ENCODE data around the gene JKAMP. TPM values are rescaled to one million over a fixed set of nuclear protein-coding genes. Genes with fewer than 3 reads are reported as not detected.
A peak's percentile ranks its signal among the peaks of the same experiment; 100 is the strongest.
"Not testable (repeated sequence)": the region's sequence is repeated elsewhere in the genome, so short reads cannot be mapped to it uniquely, and the experiment has no call there.

Gene JKAMP
- total and polyA plus RNA-seq, 12 donors: 19.6 to 31.9 (median 26.4) TPM

GRCh38 chr14:59438195-59438647, 46.1 kb upstream of the JKAMP start:
- ATAC-seq (no peak), DNase-seq (no peak)
- no peaks in the 10 kb centered on the region for H3K27me3 ChIP-seq
- intact Hi-C loops (cut with DNase I): loop anchor here in 4 of 10 donors (5.0 to 10.0 kb wide), 4 partner anchors 251 to 933 kb away; partner anchors contain the start of gene DAAM1 (in 3 of the 4)
- no peaks in the 10 kb centered on the region for H3K9me3 ChIP-seq
- no peaks in the 10 kb centered on the region for H3K36me3 ChIP-seq
- TF ChIP-seq CTCF (IDR thresholded peaks at IDR 0.05): no peak
- H3K27ac ChIP-seq: peak overlapping the region in 6 of 10 donors; percentile 20 to 54 (median 32)
- WGBS, 2 donors: 89% methylated on average over 1 of the region's 1 CpG
- no peak overlapping the region for H3K4me3 ChIP-seq
- H3K4me1 ChIP-seq: peaks cover 0 to 30% (median 18%) of the 10 kb centered on the region in 9 donors

GRCh38 chr14:59439256-59439965, 44.9 kb upstream of the JKAMP start:
- peak in 5 of 8 donors; percentile 33 to 67 (median 36) for ATAC-seq
- no peak for TF ChIP-seq CTCF (IDR thresholded peaks at IDR 0.05)
- Histone ChIP-seq H3K27ac (peak overlapping the region in 6 of 10 donors; percentile 19 to 54 (median 26)), H3K4me1 (peaks cover 0 to 30% (median 18%) of the 10 kb centered on the region in 9 donors), H3K9me3 (no peaks in the 10 kb centered on the region), H3K36me3 (no peaks in the 10 kb centered on the region), H3K4me3 (no peak overlapping the region), H3K27me3 (no peaks in the 10 kb centered on the region)
- intact Hi-C loops (cut with DNase I): loop anchor here in 4 of 10 donors (5.0 to 10.0 kb wide), 4 partner anchors 252 to 935 kb away; partner anchors contain the start of gene DAAM1 (in 3 of the 4)
- WGBS, 2 donors: 68 to 73% methylated on average over 5 of the region's 5 CpGs
- DNase-seq: no peak

GRCh38 chr14:59448673-59449072, 35.6 kb upstream of the JKAMP start:
- not testable (repeated sequence) for H3K27me3 ChIP-seq, H3K4me1 ChIP-seq, ATAC-seq, H3K27ac ChIP-seq, H3K4me3 ChIP-seq, H3K9me3 ChIP-seq, H3K36me3 ChIP-seq, DNase-seq
- 75 to 95% methylated on average over 2 of the region's 2 CpGs for WGBS, 2 donors
- intact Hi-C loops (cut with DNase I): loop anchor here in 2 of 10 donors (10.0 kb wide), 2 partner anchors 424 to 954 kb away; no protein-coding TSS in a partner anchor

- Histone ChIP-seq H3K4me3 (no peak overlapping the region), H3K36me3 (peaks cover 0 to 15% (median 3%) of the 10 kb centered on the region in 9 donors), H3K9me3 (peaks cover 0 to 3% (median 0%) of the 10 kb centered on the region in 11 donors), H3K4me1 (peaks cover 0 to 5% (median 0%) of the 10 kb centered on the region in 9 donors), H3K27ac (no peak overlapping the region), H3K27me3 (no peaks in the 10 kb centered on the region)
- DNase-seq: no peak
- no peak for TF ChIP-seq CTCF (IDR thresholded peaks at IDR 0.05)
- intact Hi-C loops (cut with DNase I): no loop called here
- no peak for ATAC-seq
- 95 to 99% methylated on average over 3 of the region's 3 CpGs for WGBS, 2 donors
These were observed 33.6 kb upstream of the JKAMP start for GRCh38 chr14:59450716-59451115.

- TF ChIP-seq CTCF (IDR thresholded peaks at IDR 0.05): no peak
- Histone ChIP-seq H3K4me3 (no peak overlapping the region), H3K4me1 (peaks cover 0 to 5% (median 0%) of the 10 kb centered on the region in 9 donors), H3K36me3 (peaks cover 0 to 26% (median 10%) of the 10 kb centered on the region in 9 donors), H3K27ac (no peak overlapping the region), H3K9me3 (peaks cover 0 to 4% (median 0%) of the 10 kb centered on the region in 11 donors), H3K27me3 (no peaks in the 10 kb centered on the region)
- intact Hi-C loops (cut with DNase I): no loop called here
- DNase-seq (no peak), ATAC-seq (no peak)
- WGBS, 2 donors: 89 to 94% methylated on average over 1 of the region's 1 CpG
These were observed 32.5 kb upstream of the JKAMP start for GRCh38 chr14:59451849-59452248.
